Hepatocyte (in vitro differentiated cells): ENCODE measurements around the gene SOWAHA.

Source experiments
- CTCF ChIP-seq: fragments of 200-600 bp; sonication (generic); IDR thresholded peaks from 2 replicates; pipeline ENCODE4 v1.5.1; 2016; ENCODE audit warnings: antibody characterized with exemption, mild to moderate bottlenecking; ENCODE audit not compliant: poor library complexity
- EZH2phosphoT487 ChIP-seq: fragments of 200-600 bp; sonication (generic); IDR thresholded peaks from one replicate; pipeline ENCODE4 v1.6.1; 2018; ENCODE audit warnings: antibody characterized with exemption, mild to moderate bottlenecking, low read depth, moderate library complexity; ENCODE audit not compliant: unreplicated experiment, severe bottlenecking

GRCh38 chr5:132776938-132777208 is 36.2 kb upstream of the SOWAHA start:
- no peak for TF ChIP-seq CTCF
- no peak for TF ChIP-seq EZH2phosphoT487
